ENCODE results near the gene NPAS3. TPM values are rescaled to one million over a fixed set of nuclear protein-coding genes. Genes with fewer than 3 reads are reported as not detected.

The NPAS3 gene
- total RNA-seq, 1 experiment from 2014 or later, result not detected

GRCh38 chr14:33528655-33529054 is 590.0 kb downstream of the NPAS3 start:
- Histone ChIP-seq H3K9me3 (ENCODE audit: control insufficient read depth in 1 of 2, insufficient read depth in 1 of 2, low read depth in 1 of 2, low read length in 2 of 2) (no peaks in the 10 kb centered on the region), H3K4me1 (ENCODE audit: control insufficient read depth in 1 of 2, insufficient read depth in 2 of 2, low read length in 2 of 2) (no peaks in the 10 kb centered on the region), H3K9ac (ENCODE audit: low read length) (no peak overlapping the region), H3K27me3 (ENCODE audit: insufficient read depth, low read length) (peaks cover 2% of the 10 kb centered on the region; the same call in 1 of the 2 replicates), H3K4me2 (ENCODE audit: low read length) (no peak overlapping the region), H3K36me3 (ENCODE audit: control insufficient read depth in 1 of 2, insufficient read depth in 2 of 2, low read length in 2 of 2) (no peaks in the 10 kb centered on the region), H2AFZ (ENCODE audit: low read depth, low read length, poor library complexity, severe bottlenecking) (no peak overlapping the region), H3K9me2 (ENCODE audit: insufficient read depth) (no peaks in the 10 kb centered on the region), H3K4me3 (replicated peaks in 1 of 2; ENCODE audit: low read depth in 1 of 2, low read length in 2 of 2) (no peak overlapping the region), H4K20me1 (ENCODE audit: insufficient read depth) (no peaks in the 10 kb centered on the region), H3K79me2 (ENCODE audit: insufficient read depth, low read length) (no peaks in the 10 kb centered on the region), H3K27ac (ENCODE audit: low read depth, low read length) (no peak overlapping the region)
- ATAC-seq (no peak), DNase-seq (ENCODE audit: low read depth, low spot score) (no peak)
- no TSS peak for BruUV-seq (replicated peaks)
- ChIA-PET CTCF (no interaction called here), RAD21 (ENCODE audit: low non-redundant PET in 1 of 2, low total read pairs in 2 of 2, uncharacterized antibody in 2 of 2, unreplicated experiment in 2 of 2) (no interaction called here), POLR2A (no interaction called here)
- TF ChIP-seq CEBPB (IDR thresholded peaks at IDR 0.05; ENCODE audit: low read depth), result no peak
- no peak for TF ChIP-seq POLR2AphosphoS5 (IDR thresholded peaks at IDR 0.05; ENCODE audit: low read depth, low read length)
- TF ChIP-seq SIN3A (IDR thresholded peaks at IDR 0.05; ENCODE audit: low read depth), result no peak
- no peak for TF ChIP-seq TCF7L2 (IDR thresholded peaks at IDR 0.05; ENCODE audit: borderline replicate concordance, extremely low read depth, insufficient read depth, insufficient read length)
- TF ChIP-seq FOSL1 (IDR thresholded peaks at IDR 0.05; ENCODE audit: low read depth), result no peak
- TF ChIP-seq JUND (IDR thresholded peaks at IDR 0.05), result no peak
- TF ChIP-seq EGR1 (IDR thresholded peaks at IDR 0.05; ENCODE audit: low read depth), result no peak
- TF ChIP-seq SRF (IDR thresholded peaks at IDR 0.05; ENCODE audit: low read depth), result no peak
- no peak for TF ChIP-seq ZBTB33 (IDR thresholded peaks at IDR 0.05; ENCODE audit: extremely low read depth, insufficient replicate concordance, low read length)
- intact Hi-C loops (cut with micrococcal nuclease), result no loop called here
